Naive thymus-derived CD8-positive, alpha-beta T cell (primary cell): Measurements from ENCODE around the gene PITX1. TPM values are rescaled to one million over a fixed set of nuclear protein-coding genes. Genes with fewer than 3 reads are reported as not detected.

Experiments used
- ATAC-seq, 2 donors: fragments of 150-1000 bp; cut with Tn5 transposase in 1 of 2; sonication (Bioruptor Pico), chemical (Tn5 transposase) in 1 of 2; 1 replicate in 1 of 2; 2 replicates in 1 of 2; pipeline ENCODE4 v1.10.0; 2021; ENCODE audit warnings: mild to moderate bottlenecking in 2 of 2, moderate library complexity in 2 of 2
- POLR2A ChIA-PET: fragments of 350-600 bp; sonication (Branson Sonifier 250); formaldehyde crosslinking; loops from one replicate; lab custom pipeline; 2021; ENCODE audit warnings: antibody characterized with exemption; lab: Charles Lee
- DNase-seq, 10 donors: peaks; one replicate each; pipeline versions ENCODE4 v3.0.0 to v3.0.0-alpha.2; 2020 to 2022
- H3K27ac Mint-ChIP-seq, 10 donors: one replicate each; pipeline ENCODE4 v1.8.0; 2020 to 2022; ENCODE audit warnings: mild to moderate bottlenecking in 10 of 10, mixed read lengths in 10 of 10, moderate library complexity in 4 of 10, inconsistent platforms in 1 of 10
- H3K27me3 Mint-ChIP-seq, 5 donors: one replicate each; pipeline ENCODE4 v1.8.0; 2021 to 2022; ENCODE audit warnings: mixed read lengths in 5 of 5
- H3K36me3 Mint-ChIP-seq, 3 donors: one replicate each; pipeline ENCODE4 v1.8.0; 2020 to 2022; ENCODE audit warnings: mixed read lengths in 3 of 3, mild to moderate bottlenecking in 2 of 3, inconsistent platforms in 1 of 3
- H3K4me1 Mint-ChIP-seq, 4 donors: one replicate each; pipeline ENCODE4 v1.8.0; 2021 to 2022; ENCODE audit warnings: mixed read lengths in 4 of 4
- H3K4me3 Mint-ChIP-seq, 10 donors: one replicate each; pipeline ENCODE4 v1.8.0; 2020 to 2022; ENCODE audit warnings: mild to moderate bottlenecking in 10 of 10, mixed read lengths in 10 of 10, moderate library complexity in 6 of 10, inconsistent platforms in 1 of 10
- H3K9me3 Mint-ChIP-seq, 9 donors: one replicate each; pipeline ENCODE4 v1.8.0; 2020 to 2022; ENCODE audit warnings: mixed read lengths in 9 of 9, mild to moderate bottlenecking in 3 of 9, inconsistent platforms in 1 of 9, moderate library complexity in 1 of 9
- polyA plus RNA-seq, 3 donors: library from polyadenylated mRNA; unstranded; fragments of 300-500 nt; fragmentation: Illumina TruSeq; gene quantifications; one replicate each; pipeline ENCODE4 v1.2.3, GENCODE V29; 2021
- total RNA-seq, 8 experiments: library from RNA in 2 of 8; stranded (reverse) in 2 of 8; gene quantifications; one replicate each; pipeline ENCODE4 v1.2.3 and lab custom pipeline; 2021 to 2026

PITX1 gene
- total and polyA plus RNA-seq, 5 experiments from 2014 or later, result not detected

- peaks cover 9 to 34% (median 29%) of the 10 kb centered on the region in 4 donors for H3K4me1 Mint-ChIP-seq
- no peaks in the 10 kb centered on the region for H3K9me3 Mint-ChIP-seq
- peaks cover 30 to 83% (median 63%) of the 10 kb centered on the region in 5 donors for H3K27me3 Mint-ChIP-seq
- no peak for ATAC-seq
- DNase-seq, result no peak
- peak overlapping the region in 1 of 10 donors; percentile 18 for H3K4me3 Mint-ChIP-seq
- no peak overlapping the region for H3K27ac Mint-ChIP-seq
- POLR2A ChIA-PET, result no interaction called here
- peaks cover 0 to 2% (median 0%) of the 10 kb centered on the region in 3 donors for H3K36me3 Mint-ChIP-seq
Observed at GRCh38 chr5:135037519-135038204, 3.6 kb upstream of the PITX1 start.

GRCh38 chr5:135036405-135036804 is 2.4 kb upstream of the PITX1 start:
- POLR2A ChIA-PET, result no interaction called here
- peaks cover 0 to 3% (median 0%) of the 10 kb centered on the region in 9 donors for H3K9me3 Mint-ChIP-seq
- H3K36me3 Mint-ChIP-seq, result peaks cover 0 to 2% (median 0%) of the 10 kb centered on the region in 3 donors
- DNase-seq (no peak), ATAC-seq (no peak)
- peaks cover 12 to 43% (median 38%) of the 10 kb centered on the region in 4 donors for H3K4me1 Mint-ChIP-seq
- peaks cover 35 to 83% (median 60%) of the 10 kb centered on the region in 5 donors for H3K27me3 Mint-ChIP-seq
- H3K4me3 Mint-ChIP-seq, result peak overlapping the region in 3 of 10 donors; percentile 16 to 56 (median 26)
- no peak overlapping the region for H3K27ac Mint-ChIP-seq

- H3K36me3 Mint-ChIP-seq, result peaks cover 0 to 2% (median 0%) of the 10 kb centered on the region in 3 donors
- peaks cover 16 to 47% (median 43%) of the 10 kb centered on the region in 4 donors for H3K4me1 Mint-ChIP-seq
- peak overlapping the region in 6 of 10 donors; percentile 39 to 88 (median 66) for H3K4me3 Mint-ChIP-seq
- peaks cover 33 to 83% (median 58%) of the 10 kb centered on the region in 5 donors for H3K27me3 Mint-ChIP-seq
- ATAC-seq, result no peak
- POLR2A ChIA-PET, result no interaction called here
- no peak for DNase-seq
- peaks cover 0 to 3% (median 0%) of the 10 kb centered on the region in 9 donors for H3K9me3 Mint-ChIP-seq
- no peak overlapping the region for H3K27ac Mint-ChIP-seq
Observed at GRCh38 chr5:135035678-135036030, 1.6 kb upstream of the PITX1 start.

GRCh38 chr5:135034963-135035677 is 1.1 kb upstream of the PITX1 start:
- H3K4me1 Mint-ChIP-seq, result peaks cover 19 to 47% (median 41%) of the 10 kb centered on the region in 4 donors
- peaks cover 37 to 83% (median 63%) of the 10 kb centered on the region in 5 donors for H3K27me3 Mint-ChIP-seq
- peak overlapping the region; percentile 68 to 88 (median 74) for H3K4me3 Mint-ChIP-seq
- H3K36me3 Mint-ChIP-seq, result peaks cover 0 to 2% (median 0%) of the 10 kb centered on the region in 3 donors
- POLR2A ChIA-PET, result interaction anchor here (0.6 kb wide), 1 partner anchor 401 kb away, joined by 3 read pairs; no protein-coding TSS in a partner anchor
- peaks cover 0 to 3% (median 0%) of the 10 kb centered on the region in 9 donors for H3K9me3 Mint-ChIP-seq
- no peak for DNase-seq
- no peak overlapping the region for H3K27ac Mint-ChIP-seq
- no peak for ATAC-seq

- peak in 1 of 10 donors; percentile 5 for DNase-seq
- no peak overlapping the region for H3K27ac Mint-ChIP-seq
- peaks cover 44 to 89% (median 68%) of the 10 kb centered on the region in 5 donors for H3K27me3 Mint-ChIP-seq
- peaks cover 23 to 52% (median 44%) of the 10 kb centered on the region in 4 donors for H3K4me1 Mint-ChIP-seq
- peak overlapping the region; percentile 68 to 88 (median 82) for H3K4me3 Mint-ChIP-seq
- peak; percentile 28 to 32 for ATAC-seq
- POLR2A ChIA-PET, result interaction anchor here (0.6 kb wide), 1 partner anchor 400 kb away, joined by 3 read pairs; no protein-coding TSS in a partner anchor
- H3K9me3 Mint-ChIP-seq, result peaks cover 0 to 5% (median 0%) of the 10 kb centered on the region in 9 donors
- H3K36me3 Mint-ChIP-seq, result peaks cover 0 to 5% (median 4%) of the 10 kb centered on the region in 3 donors
Observed at GRCh38 chr5:135034236-135034962, 371 bp upstream of the PITX1 start.

- Mint-ChIP-seq H3K9me3 (peaks cover 0 to 6% (median 0%) of the 10 kb centered on the region in 9 donors), H3K4me1 (peaks cover 24 to 60% (median 42%) of the 10 kb centered on the region in 4 donors), H3K36me3 (peaks cover 1 to 9% (median 6%) of the 10 kb centered on the region in 3 donors), H3K4me3 (peak overlapping the region; percentile 68 to 92 (median 80)), H3K27me3 (peaks cover 45 to 94% (median 66%) of the 10 kb centered on the region in 5 donors), H3K27ac (no peak overlapping the region)
- POLR2A ChIA-PET, result no interaction called here
- no peak for DNase-seq
- ATAC-seq, result peak; percentile 35 to 38
Observed at GRCh38 chr5:135032999-135033861, 798 bp downstream of the PITX1 start.

GRCh38 chr5:135032695-135032998 is 1.4 kb downstream of the PITX1 start:
- H3K9me3 Mint-ChIP-seq, result peaks cover 0 to 6% (median 0%) of the 10 kb centered on the region in 9 donors
- H3K4me1 Mint-ChIP-seq, result peaks cover 24 to 60% (median 42%) of the 10 kb centered on the region in 4 donors
- H3K27me3 Mint-ChIP-seq, result peaks cover 43 to 89% (median 62%) of the 10 kb centered on the region in 5 donors
- no peak overlapping the region for H3K27ac Mint-ChIP-seq
- peak overlapping the region; percentile 12 to 81 (median 76) for H3K4me3 Mint-ChIP-seq
- POLR2A ChIA-PET, result no interaction called here
- ATAC-seq (no peak), DNase-seq (no peak)
- peaks cover 1 to 9% (median 6%) of the 10 kb centered on the region in 3 donors for H3K36me3 Mint-ChIP-seq

GRCh38 chr5:135031813-135032694 is 2.0 kb downstream of the PITX1 start:
- no peak for ATAC-seq
- DNase-seq, result no peak
- H3K4me3 Mint-ChIP-seq, result peak overlapping the region; percentile 29 to 81 (median 76)
- POLR2A ChIA-PET, result no interaction called here
- peaks cover 24 to 60% (median 43%) of the 10 kb centered on the region in 4 donors for H3K4me1 Mint-ChIP-seq
- peaks cover 1 to 13% (median 6%) of the 10 kb centered on the region in 3 donors for H3K36me3 Mint-ChIP-seq
- peak overlapping the region in 1 of 10 donors; percentile 41 for H3K27ac Mint-ChIP-seq
- peaks cover 45 to 89% (median 64%) of the 10 kb centered on the region in 5 donors for H3K27me3 Mint-ChIP-seq
- H3K9me3 Mint-ChIP-seq, result peaks cover 0 to 6% (median 0%) of the 10 kb centered on the region in 9 donors

GRCh38 chr5:135030956-135031812 is 2.8 kb downstream of the PITX1 start:
- DNase-seq, result no peak
- Mint-ChIP-seq H3K9me3 (peaks cover 0 to 6% (median 0%) of the 10 kb centered on the region in 9 donors), H3K27ac (peak overlapping the region in 1 of 10 donors; percentile 41), H3K4me1 (peaks cover 24 to 60% (median 41%) of the 10 kb centered on the region in 4 donors), H3K36me3 (peaks cover 1 to 13% (median 6%) of the 10 kb centered on the region in 3 donors), H3K4me3 (peak overlapping the region in 8 of 10 donors; percentile 19 to 81 (median 64)), H3K27me3 (peaks cover 44 to 89% (median 63%) of the 10 kb centered on the region in 5 donors)
- peak; percentile 43 to 46 for ATAC-seq
- POLR2A ChIA-PET, result interaction anchor here (0.6 kb wide), 1 partner anchor 381 kb away, joined by 5 read pairs; no protein-coding TSS in a partner anchor
